Measurements from ENCODE around the gene HSD17B1.

DNA sequence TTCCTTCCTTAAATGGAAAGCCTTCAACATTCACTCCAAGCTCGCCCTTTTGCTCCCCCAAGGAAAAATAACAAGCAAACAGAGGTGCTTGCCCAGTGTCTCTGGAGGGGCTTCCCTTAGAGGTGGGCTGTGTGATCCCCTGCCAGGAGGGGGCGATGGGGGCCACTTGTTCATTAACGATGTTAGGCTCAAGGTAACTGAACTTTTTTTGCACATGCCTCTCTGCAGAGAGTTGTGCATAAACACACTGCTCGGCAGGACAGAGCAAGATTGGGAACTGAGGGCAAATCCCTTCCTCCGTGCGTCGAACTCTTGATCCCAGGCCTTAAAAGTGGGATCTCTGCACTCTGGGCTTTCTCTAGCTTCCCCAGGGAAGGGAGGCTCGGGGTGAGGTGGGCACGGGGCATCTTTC is 32.2 kb upstream of the HSD17B1 start:
- no peak for TF ChIP-seq POLR2AphosphoS5 (IDR thresholded peaks at IDR 0.05; ENCODE audit: low read depth, low read length)
- no peak for TF ChIP-seq POLR2A (IDR thresholded peaks at IDR 0.05; ENCODE audit: low read depth, low read length)
